RPMI7951 (cell line): ENCODE data around the gene BTRC. TPM values are rescaled to one million over a fixed set of nuclear protein-coding genes. Genes with fewer than 3 reads are reported as not detected.

ENCODE experiments used
- DNase-seq: peaks from one replicate; pipeline ENCODE4 v3.0.0-alpha.2; 2012; ENCODE audit warnings: low read depth
- total RNA-seq: library from RNA; depleted of rRNA; stranded (reverse); fragments of >200 nt; shearing (Covaris generic); gene quantifications from 2 replicates; pipeline ENCODE4 v1.2.3, GENCODE V29; 2014

Gene BTRC
- total RNA-seq, 1 experiment from 2014 or later = 7.1 TPM

- DNase-seq = no peak
Measured at GRCh38 chr10:101535949-101536348, 182.0 kb downstream of the BTRC start.

DNA sequence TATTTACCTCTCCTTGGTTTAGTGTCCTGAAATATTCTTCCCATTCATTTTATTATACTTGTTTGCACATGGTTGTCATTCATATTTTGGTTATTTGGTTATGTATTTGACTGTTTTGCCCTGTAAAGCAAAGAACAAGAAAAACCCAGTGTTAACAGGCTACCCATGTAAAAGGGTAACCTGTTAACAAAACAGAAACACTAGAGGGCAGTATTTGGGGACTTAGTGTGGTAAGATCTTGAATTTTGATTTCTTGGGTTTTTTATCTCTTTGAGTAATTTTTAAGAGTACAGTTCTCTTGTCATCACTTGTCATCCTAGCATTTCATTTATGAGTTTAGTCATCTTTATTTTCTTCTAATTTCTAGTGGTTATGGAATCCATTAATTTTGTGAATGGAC lies 182.8 kb downstream of the BTRC start:
- peak; percentile 29 for DNase-seq

DNA sequence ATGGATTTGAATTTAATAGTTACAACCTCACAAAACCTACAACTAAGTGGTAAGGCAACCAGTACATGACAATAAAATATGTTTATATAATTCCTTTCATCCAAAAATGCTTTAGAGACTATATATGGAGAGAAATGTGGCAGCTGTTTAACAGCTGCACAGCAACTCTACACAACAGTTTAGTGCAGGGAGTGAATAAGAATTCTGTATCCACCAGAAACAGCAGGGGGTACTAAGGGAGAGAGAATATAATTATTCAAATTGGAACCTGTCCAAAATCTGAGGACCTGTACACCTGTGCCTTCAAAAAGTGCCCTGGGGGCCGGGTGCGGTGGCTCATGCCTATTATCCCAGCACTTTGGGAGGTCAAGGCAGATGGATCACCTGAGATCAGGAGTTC lies 184.5 kb downstream of the BTRC start:
- DNase-seq = no peak

DNA sequence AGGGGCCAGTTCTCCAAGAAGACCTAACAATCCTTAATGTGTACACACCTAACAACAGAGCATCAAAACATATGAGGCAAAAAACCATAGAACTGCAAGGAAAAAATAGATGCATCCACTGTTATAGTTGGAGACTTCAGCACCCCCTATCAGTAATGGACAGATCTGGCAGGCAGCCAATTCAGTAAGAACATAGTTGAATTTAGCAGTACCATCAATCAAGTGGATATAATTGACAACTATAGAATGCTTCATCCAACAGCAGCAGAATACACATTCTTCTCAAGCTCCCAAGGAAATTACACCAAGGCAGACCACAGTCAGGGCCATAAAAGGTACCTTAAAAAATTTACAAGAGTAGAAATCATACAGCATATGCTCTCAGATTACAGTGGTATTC lies 191.9 kb downstream of the BTRC start:
- DNase-seq = no peak

DNA sequence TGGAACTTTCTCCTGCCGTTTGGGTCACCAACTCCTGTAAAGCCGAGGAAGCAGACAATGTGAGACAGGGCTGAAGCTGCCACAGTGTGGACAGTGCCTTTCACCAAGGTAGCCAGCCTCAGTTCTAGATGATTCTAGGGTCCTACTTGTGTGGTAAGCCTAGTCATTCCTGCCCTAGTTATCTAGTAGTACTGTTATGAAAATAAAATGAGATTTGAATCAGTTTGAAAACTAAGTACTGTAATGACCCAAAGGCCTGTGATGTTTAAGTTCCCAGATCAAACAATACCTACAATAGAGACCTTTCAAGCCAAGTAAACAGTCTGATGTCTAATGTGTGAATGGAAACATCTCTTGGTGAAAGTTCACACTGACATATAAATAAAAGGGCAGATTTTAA lies 197.0 kb downstream of the BTRC start:
- no peak for DNase-seq

DNA sequence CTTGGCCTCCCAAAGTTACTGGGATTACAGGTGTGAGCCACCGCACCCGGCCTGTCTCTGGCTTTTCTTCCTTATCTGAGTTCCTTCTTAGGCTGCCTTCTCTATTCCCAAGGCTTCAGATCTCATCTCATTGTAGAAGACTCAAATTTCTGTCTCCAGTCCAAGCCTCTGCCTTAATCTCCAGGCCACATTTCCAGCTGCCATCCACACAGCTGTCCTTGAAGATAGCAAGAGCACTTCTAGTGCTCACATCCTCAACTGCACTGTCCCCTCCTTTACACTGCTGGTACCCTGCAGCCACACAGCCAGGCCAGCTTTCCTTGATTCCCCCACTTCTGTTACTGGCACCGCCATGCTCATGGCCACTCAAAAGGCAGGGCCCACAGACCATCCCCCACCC lies 198.5 kb downstream of the BTRC start:
- no peak for DNase-seq

DNA sequence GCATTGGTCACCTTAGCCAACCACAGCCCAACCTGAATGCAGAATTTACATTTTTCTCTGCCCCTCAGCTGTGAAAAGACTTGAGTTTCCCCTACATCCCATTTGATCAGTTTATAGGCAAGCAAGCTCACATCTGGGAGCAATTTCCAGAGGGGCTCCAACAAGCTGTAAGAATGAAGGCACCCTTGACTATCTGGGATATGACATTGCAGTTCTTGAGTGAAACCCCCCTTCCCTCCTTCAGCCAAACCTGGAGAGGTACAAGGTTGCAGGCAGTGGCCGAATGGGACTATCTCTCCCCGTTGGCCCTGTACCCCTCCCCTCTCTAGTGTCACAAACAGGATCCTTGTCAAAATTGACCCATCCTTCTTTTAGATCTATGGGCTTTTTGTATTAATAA lies 203.6 kb downstream of the BTRC start:
- no peak for DNase-seq

- no peak for DNase-seq
Measured at GRCh38 chr10:101558204-101558603, 204.2 kb downstream of the BTRC start.

DNA sequence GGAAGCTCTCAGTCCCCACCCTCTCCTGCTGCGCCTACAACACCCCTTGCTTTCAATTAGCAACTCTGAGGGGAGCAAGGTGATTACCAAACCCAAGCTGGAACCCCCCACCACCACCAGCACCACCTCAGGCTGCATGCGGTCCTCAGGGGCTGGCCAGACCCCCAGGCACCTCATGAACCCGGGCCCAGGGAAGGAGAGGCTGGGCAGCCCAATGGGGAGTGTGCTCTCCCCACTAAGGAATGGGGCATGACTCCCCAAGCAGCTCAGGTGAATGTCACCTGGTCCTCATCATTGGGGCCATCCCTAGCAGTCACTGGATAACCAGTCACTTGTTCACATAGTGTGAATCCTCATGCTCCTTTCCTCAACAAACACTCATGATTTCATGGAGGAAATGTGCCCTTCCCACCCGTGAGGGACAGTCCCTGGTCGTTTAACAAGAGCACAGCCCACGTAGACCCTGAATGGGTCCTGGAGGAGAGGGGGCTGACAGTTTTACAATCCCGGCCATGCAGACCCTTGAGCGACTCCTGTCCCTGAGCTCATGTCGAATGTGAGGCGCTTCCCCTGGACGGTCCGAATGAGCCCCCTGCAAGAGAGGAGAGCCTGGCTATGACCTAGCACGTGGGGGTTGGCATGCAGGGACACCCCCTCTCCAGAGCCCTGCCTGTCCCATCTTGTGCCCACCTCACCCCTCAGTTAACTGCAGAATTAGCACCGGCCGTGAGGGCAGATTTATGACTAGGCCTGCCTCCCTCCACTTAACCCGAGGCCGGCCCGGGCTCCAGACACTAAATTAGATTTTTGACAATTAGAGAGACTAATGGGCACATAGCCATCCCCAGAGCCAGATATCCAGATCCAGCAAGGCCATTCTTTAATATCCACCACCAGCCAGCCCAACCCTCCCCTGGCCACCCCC lies 205.0 kb downstream of the BTRC start:
- no peak for DNase-seq

- DNase-seq = no peak
Measured at GRCh38 chr10:101559596-101560297, 205.8 kb downstream of the BTRC start.

DNA sequence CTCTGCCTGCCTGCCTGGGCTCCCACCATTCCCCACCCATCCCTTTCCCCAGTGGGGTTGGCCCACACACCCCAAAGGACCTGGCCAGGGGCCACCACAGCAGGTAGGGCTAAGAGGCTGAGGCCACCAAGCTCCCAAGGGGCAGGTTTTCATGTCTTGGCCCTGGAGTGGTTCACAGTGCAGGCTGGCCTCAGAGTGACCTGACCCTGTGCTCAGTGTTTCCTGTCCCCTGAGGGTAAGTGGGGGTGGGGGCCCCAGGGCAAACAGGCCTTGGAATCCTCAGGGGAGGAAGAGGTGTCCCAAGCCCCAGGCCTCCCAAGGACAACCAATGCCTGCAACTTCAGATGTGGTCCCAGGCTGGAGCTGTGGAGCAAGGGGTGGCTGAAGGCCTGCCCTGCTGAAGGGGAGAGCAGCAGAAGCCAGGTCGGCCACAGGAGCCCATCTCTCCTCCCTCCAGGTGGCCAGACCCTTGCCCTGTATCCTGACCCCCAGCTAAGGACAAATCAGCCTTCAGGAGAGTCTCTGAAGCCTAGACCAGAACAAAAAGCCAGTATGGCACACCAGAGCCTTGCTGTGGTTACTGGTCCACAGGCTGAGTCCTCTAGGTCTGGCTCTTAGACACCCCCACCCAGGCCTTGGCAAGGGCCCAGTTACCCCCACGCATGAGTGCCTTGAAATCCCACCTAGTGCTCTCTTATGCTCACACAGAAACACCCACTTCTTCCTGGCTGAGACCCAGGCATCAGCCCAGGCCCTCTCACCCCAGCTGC lies 206.5 kb downstream of the BTRC start:
- no peak for DNase-seq

DNA sequence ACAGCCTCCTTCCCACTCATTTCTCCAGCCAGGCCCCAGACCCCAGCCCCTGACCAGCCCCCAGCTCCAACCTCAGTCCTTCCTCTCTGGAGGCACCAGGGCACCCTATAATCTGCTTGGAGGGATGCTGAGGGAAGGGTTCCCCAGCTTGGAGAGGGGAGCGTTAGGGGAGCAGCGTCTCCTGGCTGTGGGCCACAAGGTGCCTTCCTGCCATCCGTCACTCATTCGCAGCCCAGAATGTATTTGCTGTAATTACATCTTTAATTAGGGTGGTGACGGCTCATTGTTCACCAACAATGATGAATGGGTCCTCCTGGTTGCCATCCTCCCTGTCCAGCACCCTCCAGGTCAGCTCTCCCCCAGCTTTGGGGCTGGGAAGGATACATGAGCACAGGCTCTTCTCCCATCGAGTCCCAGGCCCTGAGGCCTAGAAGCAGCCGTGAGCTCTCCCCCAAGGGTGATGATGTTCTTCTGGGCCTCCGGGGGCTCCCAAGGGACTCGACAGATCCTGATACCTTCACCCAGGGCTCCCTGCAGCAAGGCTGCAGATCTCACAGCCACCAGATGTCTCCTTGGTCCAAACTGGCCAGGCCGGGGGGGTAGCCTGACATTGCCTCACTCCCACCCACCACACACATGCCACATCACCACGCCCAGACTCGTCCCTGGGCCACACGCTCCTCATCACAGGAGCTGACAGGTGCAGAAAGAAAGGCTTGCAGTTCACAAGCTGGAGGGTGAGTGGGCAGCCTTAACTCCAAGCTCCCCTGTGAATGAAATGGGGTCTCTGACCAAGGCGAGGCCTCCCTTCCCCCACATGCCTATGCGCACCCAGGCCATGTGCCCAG lies 207.3 kb downstream of the BTRC start:
- DNase-seq = no peak

- no peak for DNase-seq
Measured at GRCh38 chr10:101562231-101562630, 208.3 kb downstream of the BTRC start.

GRCh38 chr10:101563007-101563406 lies 209.0 kb downstream of the BTRC start:
- DNase-seq = no peak

GRCh38 chr10:101563497-101564040 lies 209.6 kb downstream of the BTRC start:
- no peak for DNase-seq

GRCh38 chr10:101564490-101564991 lies 210.6 kb downstream of the BTRC start:
- DNase-seq = no peak

DNA sequence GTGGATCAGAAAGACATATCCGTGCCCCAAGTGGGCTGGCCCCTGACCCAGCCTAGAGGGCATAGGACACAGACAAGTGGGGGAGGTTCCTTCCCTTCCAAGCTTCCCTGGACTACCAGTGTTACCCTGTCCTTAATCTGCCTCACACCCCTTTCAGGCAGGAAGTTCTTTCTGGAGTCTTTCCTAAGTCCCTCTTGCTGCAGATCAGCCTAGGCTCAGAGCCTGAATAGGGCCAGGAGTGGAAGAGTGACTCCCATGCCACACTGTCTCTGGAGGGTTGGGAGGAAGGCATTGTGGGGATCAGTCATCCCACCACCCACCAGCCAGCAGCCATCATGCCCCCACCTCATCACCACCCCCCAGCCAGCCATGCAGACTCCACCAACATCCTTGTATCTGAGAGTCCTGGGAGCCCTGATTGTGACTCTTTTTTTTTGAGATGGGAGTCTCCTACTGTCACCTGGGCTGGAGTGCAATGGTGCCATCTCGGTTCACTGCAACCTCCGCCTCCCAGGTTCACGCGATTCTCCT lies 211.5 kb downstream of the BTRC start:
- no peak for DNase-seq

DNA sequence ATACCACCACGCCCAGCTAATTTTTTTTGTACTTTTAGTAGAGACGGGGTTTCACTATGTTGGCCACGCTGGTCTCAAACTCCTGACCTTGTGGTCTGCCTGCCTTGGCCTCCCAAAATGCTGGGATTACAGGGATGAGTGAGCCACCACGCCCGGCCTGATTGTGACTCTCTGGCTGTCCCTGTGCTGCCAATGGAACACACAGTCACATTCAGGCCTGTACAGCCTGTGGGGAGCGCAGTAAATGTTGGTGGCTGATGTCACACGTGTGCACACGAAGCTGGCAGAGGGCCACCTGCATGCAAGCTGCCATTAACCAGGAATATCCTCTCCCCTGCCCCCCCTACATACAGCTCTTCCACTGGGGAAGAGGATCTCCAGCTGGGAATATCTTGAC lies 212.0 kb downstream of the BTRC start:
- no peak for DNase-seq

DNA sequence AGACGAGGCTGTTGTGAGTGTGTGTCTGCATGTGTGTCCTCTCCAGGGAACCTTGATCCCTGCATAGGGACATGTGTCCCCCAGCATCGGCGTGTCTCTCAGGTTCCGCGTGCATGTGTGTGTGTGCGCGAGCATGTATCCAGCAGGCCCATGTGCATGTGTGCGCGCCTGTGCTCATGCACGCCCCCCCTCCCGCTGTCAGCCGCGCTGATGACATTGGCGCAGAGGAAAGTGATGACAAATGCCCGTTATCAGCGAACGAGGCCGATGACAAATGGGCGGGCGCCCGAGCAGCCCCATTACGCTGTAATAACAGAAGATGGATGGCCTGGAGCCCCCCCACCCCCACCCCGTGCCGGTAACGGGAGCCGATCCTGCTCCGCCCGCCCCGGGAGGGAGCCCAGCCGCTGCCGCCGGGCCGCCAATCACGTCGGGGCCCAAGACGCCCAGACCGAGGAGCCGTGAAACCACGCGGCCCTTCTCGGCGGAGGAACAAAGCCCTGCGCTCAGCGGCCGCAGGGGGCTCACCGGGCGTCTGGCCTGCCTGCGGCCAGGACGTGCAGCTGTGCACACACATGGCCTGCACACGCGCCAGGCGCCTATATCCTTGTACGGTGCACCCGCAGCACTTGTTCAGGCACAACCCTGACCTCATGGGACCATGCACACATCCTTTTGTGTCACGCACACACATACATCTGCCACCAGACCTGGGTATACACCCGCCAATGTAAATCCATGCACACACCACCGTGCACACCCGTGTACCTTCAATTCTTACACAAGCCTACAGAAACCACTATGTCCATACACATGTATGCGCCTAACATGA lies 212.6 kb downstream of the BTRC start:
- peak; percentile 25 for DNase-seq
